Stomach (tissue), 9 donors: ENCODE data around the gene PRKACB. TPM values are rescaled to one million over a fixed set of nuclear protein-coding genes. Genes with fewer than 3 reads are reported as not detected.
A peak's percentile ranks its signal among the peaks of the same experiment; 100 is the strongest.

Experiments
- DNase-seq, 2 donors: peaks; one replicate each; pipeline versions ENCODE4 v3.0.0 to v3.0.0-alpha.2; 2013 to 2019
- H3K27ac ChIP-seq, 5 donors: fragments of 200-600 bp in 4 of 5; sonication (generic) in 4 of 5; one replicate each; pipeline ENCODE4 v1.5.1; 2013 to 2019; ENCODE audit warnings: mild to moderate bottlenecking in 1 of 5, moderate library complexity in 1 of 5
- H3K27me3 ChIP-seq, 3 donors: fragments of 200-600 bp; sonication (generic); one replicate each; pipeline ENCODE4 v1.5.1; 2017 to 2019; ENCODE audit warnings: mixed run types in 1 of 3
- H3K36me3 ChIP-seq, 4 donors: fragments of 200-600 bp; sonication (generic); 1 replicate in 3 of 4; 2 replicates in 1 of 4; pipeline ENCODE4 v1.5.1; 2016 to 2019
- H3K4me1 ChIP-seq, 4 donors: fragments of 200-600 bp; sonication (generic); one replicate each; pipeline ENCODE4 v1.5.1; 2016 to 2019
- H3K4me3 ChIP-seq, 4 donors: fragments of 200-600 bp; sonication (generic) in 3 of 4; one replicate each; pipeline ENCODE4 v1.5.1; 2016 to 2019; ENCODE audit warnings: mild to moderate bottlenecking in 1 of 4
- H3K9me3 ChIP-seq, 4 donors: fragments of 200-600 bp; sonication (generic); one replicate each; pipeline ENCODE4 v1.5.1; 2016 to 2019
- EP300 ChIP-seq: sonication (generic); formaldehyde crosslinking; IDR thresholded peaks from one replicate; pipeline ENCODE4 v1.6.1; 2017; ENCODE audit warnings: antibody characterized with exemption
- POLR2A ChIP-seq, 4 donors: fragments of 450-650 bp; IDR thresholded peaks; one replicate each; pipeline ENCODE4 v1.6.1; 2016; ENCODE audit warnings: antibody characterized with exemption in 4 of 4, control low read depth in 2 of 4, mild to moderate bottlenecking in 1 of 4, moderate library complexity in 1 of 4
- POLR2AphosphoS5 ChIP-seq, 3 donors: sonication (generic); formaldehyde crosslinking; IDR thresholded peaks; one replicate each; pipeline ENCODE4 v1.6.1; 2016; ENCODE audit warnings: antibody characterized with exemption in 3 of 3
- WGBS, 5 donors: extraction: QIAGEN DNeasy Blood & Tissue Kit in 3 of 5; methylation state at CpG; one replicate each; pipeline versions ENCODE4 v1.1.5 to v1.1.7; 2013 to 2018; 5-methylcytosine and 5-hydroxymethylcytosine counted together
- intact Hi-C: fragments of 100-400 bp; cut with DNase I; formaldehyde crosslinking; loops from one replicate; pipeline ENCODE4 v1.15.1; 2023; ENCODE audit warnings: low total_unique reads
- polyA plus RNA-seq, 3 donors: library from polyadenylated mRNA; stranded (reverse); fragments of 200-250 nt; gene quantifications; one replicate each; pipeline ENCODE4 v1.2.3, GENCODE V29; 2013
- total RNA-seq, 5 donors: library from RNA; depleted of rRNA; stranded (reverse); fragments of >200 nt; gene quantifications; one replicate each; pipeline versions ENCODE4 v1.1.0 to v1.2.3, GENCODE V29; 2014 to 2016
- TF ChIP-seq, protein P1 (sequence below), 7 experiments: fragments of 450-650 bp in 4 of 7; fragments of 200-600 bp in 3 of 7; sonication (generic) in 3 of 7; IDR thresholded peaks; one replicate each; pipeline ENCODE4 v1.5.1; 2016 to 2019; ENCODE audit warnings: antibody characterized with exemption in 7 of 7, control low read depth in 2 of 7, mild to moderate bottlenecking in 1 of 7
- donor health status: healthy with polysubstance abuse.
- donor health status: Bipolar disorder and iron deficiency.
- donor health status: healthy.

PRKACB gene
- total and polyA plus RNA-seq, 8 donors = 13.8 to 64.8 (median 31.3) TPM

- Histone ChIP-seq H3K9me3 (no peaks in the 10 kb centered on the region), H3K4me3 (no peak overlapping the region), H3K4me1 (peaks cover 5 to 29% (median 20%) of the 10 kb centered on the region in 4 donors), H3K27me3 (no peaks in the 10 kb centered on the region), H3K36me3 (no peaks in the 10 kb centered on the region), H3K27ac (no peak overlapping the region)
- no peak for DNase-seq
- WGBS, 5 donors = 34 to 62% (median 59%) methylated on average over 5 of the region's 5 CpGs
- TF ChIP-seq POLR2AphosphoS5 (IDR thresholded peaks at IDR 0.05) (no peak), EP300 (no peak), POLR2A (IDR thresholded peaks at IDR 0.05) (no peak)
- TF ChIP-seq, protein P1, sequence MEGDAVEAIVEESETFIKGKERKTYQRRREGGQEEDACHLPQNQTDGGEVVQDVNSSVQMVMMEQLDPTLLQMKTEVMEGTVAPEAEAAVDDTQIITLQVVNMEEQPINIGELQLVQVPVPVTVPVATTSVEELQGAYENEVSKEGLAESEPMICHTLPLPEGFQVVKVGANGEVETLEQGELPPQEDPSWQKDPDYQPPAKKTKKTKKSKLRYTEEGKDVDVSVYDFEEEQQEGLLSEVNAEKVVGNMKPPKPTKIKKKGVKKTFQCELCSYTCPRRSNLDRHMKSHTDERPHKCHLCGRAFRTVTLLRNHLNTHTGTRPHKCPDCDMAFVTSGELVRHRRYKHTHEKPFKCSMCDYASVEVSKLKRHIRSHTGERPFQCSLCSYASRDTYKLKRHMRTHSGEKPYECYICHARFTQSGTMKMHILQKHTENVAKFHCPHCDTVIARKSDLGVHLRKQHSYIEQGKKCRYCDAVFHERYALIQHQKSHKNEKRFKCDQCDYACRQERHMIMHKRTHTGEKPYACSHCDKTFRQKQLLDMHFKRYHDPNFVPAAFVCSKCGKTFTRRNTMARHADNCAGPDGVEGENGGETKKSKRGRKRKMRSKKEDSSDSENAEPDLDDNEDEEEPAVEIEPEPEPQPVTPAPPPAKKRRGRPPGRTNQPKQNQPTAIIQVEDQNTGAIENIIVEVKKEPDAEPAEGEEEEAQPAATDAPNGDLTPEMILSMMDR (IDR thresholded peaks at IDR 0.05) = no peak
- intact Hi-C loops = no loop called here
Measured at GRCh38 chr1:84159533-84160240, 15.6 kb downstream of the PRKACB start.

DNA sequence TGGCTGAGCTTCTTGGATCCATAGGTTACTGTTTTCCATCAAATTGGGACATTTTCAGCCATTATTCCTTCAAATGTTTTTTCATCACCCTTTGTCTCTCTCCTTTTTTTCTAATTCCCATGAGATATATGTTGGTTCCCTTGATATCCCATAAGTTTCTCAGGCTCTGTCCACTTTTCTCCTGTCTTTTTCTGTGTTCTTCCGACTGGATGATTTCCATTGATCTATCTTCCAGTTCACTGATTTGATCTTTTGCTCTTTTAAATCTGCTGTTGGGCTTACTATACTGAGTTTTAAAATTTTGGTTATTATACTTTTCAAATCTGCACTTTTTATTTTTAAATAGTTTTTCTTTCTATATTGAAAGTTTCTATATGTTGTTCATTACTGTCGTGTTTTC lies 18.2 kb downstream of the PRKACB start:
- H3K4me1 ChIP-seq = peaks cover 5 to 36% (median 22%) of the 10 kb centered on the region in 4 donors
- no peak for DNase-seq
- TF ChIP-seq, protein P1 (IDR thresholded peaks at IDR 0.05) = no peak
- TF ChIP-seq EP300 (no peak), POLR2A (IDR thresholded peaks at IDR 0.05) (no peak), POLR2AphosphoS5 (IDR thresholded peaks at IDR 0.05) (no peak)
- no peak overlapping the region for H3K4me3 ChIP-seq
- no peaks in the 10 kb centered on the region for H3K9me3 ChIP-seq
- H3K27me3 ChIP-seq = no peaks in the 10 kb centered on the region
- WGBS, 5 donors = 93 to 99% (median 97%) methylated on average over 2 of the region's 2 CpGs
- intact Hi-C loops = no loop called here
- H3K27ac ChIP-seq = no peak overlapping the region
- no peaks in the 10 kb centered on the region for H3K36me3 ChIP-seq

GRCh38 chr1:84163123-84163931 lies 19.3 kb downstream of the PRKACB start:
- H3K4me1 ChIP-seq = peaks cover 5 to 36% (median 22%) of the 10 kb centered on the region in 4 donors
- intact Hi-C loops = no loop called here
- no peak overlapping the region for H3K27ac ChIP-seq
- no peak overlapping the region for H3K4me3 ChIP-seq
- H3K27me3 ChIP-seq = no peaks in the 10 kb centered on the region
- WGBS, 5 donors = 78 to 88% (median 84%) methylated on average over 7 of the region's 7 CpGs
- H3K9me3 ChIP-seq = no peaks in the 10 kb centered on the region
- TF ChIP-seq POLR2A (IDR thresholded peaks at IDR 0.05) (no peak), EP300 (no peak), POLR2AphosphoS5 (IDR thresholded peaks at IDR 0.05) (no peak)
- TF ChIP-seq, protein P1 (IDR thresholded peaks at IDR 0.05) = no peak
- no peaks in the 10 kb centered on the region for H3K36me3 ChIP-seq
- DNase-seq = no peak

- Histone ChIP-seq H3K4me1 (peaks cover 5 to 36% (median 24%) of the 10 kb centered on the region in 4 donors), H3K27me3 (no peaks in the 10 kb centered on the region), H3K9me3 (no peaks in the 10 kb centered on the region), H3K36me3 (no peaks in the 10 kb centered on the region), H3K27ac (no peak overlapping the region), H3K4me3 (peak overlapping the region in 2 of 4 donors; percentile 14 to 27)
- peak in 1 of 2 donors; percentile 40 for DNase-seq
- intact Hi-C loops = no loop called here
- TF ChIP-seq POLR2AphosphoS5 (IDR thresholded peaks at IDR 0.05) (no peak), EP300 (no peak), POLR2A (IDR thresholded peaks at IDR 0.05) (no peak)
- TF ChIP-seq, protein P1 (IDR thresholded peaks at IDR 0.05) = no peak
- WGBS, 5 donors = 61 to 68% (median 67%) methylated on average over 5 of the region's 5 CpGs
Measured at GRCh38 chr1:84164161-84164560, 20.1 kb downstream of the PRKACB start.
